AG09309 (cell line): ENCODE data around the gene ACER2.

ENCODE experiments used
- DNase-seq: peaks from one replicate; pipeline ENCODE4 v3.0.0-alpha.2; 2010; ENCODE audit warnings: low read depth
- H3K4me3 ChIP-seq: 2 replicates; pipeline ENCODE4 v1.5.1; 2011; ENCODE audit warnings: mild to moderate bottlenecking, low read depth, low read length, moderate library complexity; ENCODE audit not compliant: control insufficient read depth
- CTCF ChIP-seq: IDR thresholded peaks from 2 replicates; pipeline ENCODE4 v1.5.1; 2011; ENCODE audit warnings: mild to moderate bottlenecking, low read depth, low read length, inconsistent platforms; ENCODE audit not compliant: insufficient read depth, control insufficient read depth; ENCODE audit errors: missing control alignments

The ACER2 gene

GRCh38 chr9:19488721-19489120, 79.9 kb downstream of the ACER2 start:
- no peak for TF ChIP-seq CTCF
- DNase-seq: no peak

GRCh38 chr9:19490269-19490668, 81.5 kb downstream of the ACER2 start:
- H3K4me3 ChIP-seq: no peak overlapping the region
- TF ChIP-seq CTCF: no peak
- DNase-seq: no peak

More at GRCh38 chr9:19488721-19489120, 79.9 kb downstream of the ACER2 start:
- no peak overlapping the region for H3K4me3 ChIP-seq

- no peak for TF ChIP-seq CTCF
- no peak for DNase-seq
- H3K4me3 ChIP-seq: no peak overlapping the region
Observed at GRCh38 chr9:19490828-19491227, 82.0 kb downstream of the ACER2 start.

GRCh38 chr9:19492775-19493173, 84.0 kb downstream of the ACER2 start:
- no peak overlapping the region for H3K4me3 ChIP-seq
- no peak for DNase-seq
- TF ChIP-seq CTCF: no peak

GRCh38 chr9:19493174-19493811, 84.5 kb downstream of the ACER2 start:
- peak; percentile 54 for DNase-seq
- peak; percentile 81 for TF ChIP-seq CTCF
- H3K4me3 ChIP-seq: peak overlapping the region; percentile 68

- no peak for TF ChIP-seq CTCF
Observed at GRCh38 chr9:19493876-19494275, 85.1 kb downstream of the ACER2 start.

More at GRCh38 chr9:19493876-19494275, 85.1 kb downstream of the ACER2 start:
- peak overlapping the region; percentile 68; the same call in 1 of the 2 replicates for H3K4me3 ChIP-seq
- no peak for DNase-seq
